SK-N-MC (cell line): Measurements from ENCODE around the gene SLC9A5.
A peak's percentile ranks its signal among the peaks of the same experiment; 100 is the strongest.

Experiments
- DNase-seq: peaks from one replicate; pipeline ENCODE4 v3.0.0-alpha.2; 2011; ENCODE audit warnings: low read depth, low spot score
- H3K27ac ChIP-seq: fragments of 200-600 bp; sonication (generic); 2 replicates; pipeline ENCODE4 v1.5.1; 2016; ENCODE audit warnings: mixed run types
- H3K36me3 ChIP-seq: fragments of 200-600 bp; sonication (generic); 2 replicates; pipeline ENCODE4 v1.6.1; 2017; ENCODE audit warnings: antibody characterized with exemption, low read length, mixed read lengths; ENCODE audit not compliant: insufficient read depth
- H3K4me3 ChIP-seq: fragments of 200-600 bp; sonication (generic); 2 replicates; pipeline ENCODE4 v1.5.1; 2016
- H3K9ac ChIP-seq: fragments of 200-600 bp; sonication (generic); 2 replicates; pipeline ENCODE4 v1.8.0; 2017; ENCODE audit warnings: mixed run types, mixed read lengths; ENCODE audit not compliant: insufficient read length
- H3K9me3 ChIP-seq: fragments of 200-600 bp; sonication (generic); 2 replicates; pipeline ENCODE4 v1.6.1; 2017; ENCODE audit warnings: low read depth, mild to moderate bottlenecking, antibody characterized with exemption, low read length, moderate library complexity, mixed read lengths
- EZH2 ChIP-seq: fragments of 200-600 bp; sonication (generic); IDR thresholded peaks from one replicate; pipeline ENCODE4 v1.6.1; 2017; ENCODE audit warnings: antibody characterized with exemption
- FOXP2 ChIP-seq: optimal IDR thresholded peaks from 2 replicates; pipeline ENCODE3; 2011; ENCODE audit warnings: mild to moderate bottlenecking, moderate library complexity; ENCODE audit not compliant: insufficient read depth; ENCODE audit errors: extremely low read length, control extremely low read depth
- POLR2AphosphoS5 ChIP-seq: IDR thresholded peaks from 2 replicates; pipeline ENCODE4 v1.6.1; 2012; ENCODE audit warnings: mild to moderate bottlenecking, low read depth, low read length, borderline replicate concordance

The SLC9A5 gene

DNA sequence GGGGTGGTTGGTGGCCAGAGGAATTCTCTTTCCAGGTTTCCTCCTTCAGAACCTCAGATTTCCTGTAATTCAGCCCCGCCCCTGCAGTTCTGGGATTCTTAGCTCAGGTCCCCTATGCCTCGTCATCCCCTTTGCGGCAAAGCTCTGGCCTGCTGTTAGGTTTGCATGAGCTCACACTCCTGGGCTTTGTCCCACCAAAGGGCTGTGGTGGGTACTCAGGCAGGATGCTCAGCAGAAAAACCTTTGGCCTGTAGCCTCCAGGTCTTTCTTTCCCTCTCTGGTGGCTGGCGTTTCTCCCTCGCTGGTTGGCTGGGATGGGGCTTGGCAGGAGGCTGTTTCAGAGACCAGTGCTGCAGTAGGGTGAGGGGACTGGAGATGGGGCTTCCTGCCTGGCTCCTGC, 21.0 kb downstream of the SLC9A5 start:
- TF ChIP-seq EZH2 (no peak), FOXP2 (no peak), POLR2AphosphoS5 (no peak)

DNA sequence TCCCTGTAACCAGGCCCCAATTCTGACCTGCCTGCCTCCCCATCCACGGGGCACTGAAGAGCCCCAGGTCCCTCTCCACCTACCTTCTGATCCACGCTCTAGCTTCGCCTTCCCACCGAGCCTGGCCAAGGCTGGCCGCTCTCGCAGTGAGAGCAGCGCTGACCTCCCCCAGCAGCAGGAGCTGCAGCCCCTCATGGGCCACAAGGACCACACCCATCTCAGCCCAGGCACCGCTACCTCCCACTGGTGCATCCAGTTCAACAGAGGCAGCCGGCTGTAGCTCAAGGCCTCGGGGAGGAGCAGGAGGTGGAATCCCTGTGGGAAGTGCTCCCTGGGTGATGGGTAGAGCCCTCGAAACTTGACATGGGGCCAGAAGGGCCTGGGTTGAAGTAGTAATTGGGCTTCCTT, 22.2 kb downstream of the SLC9A5 start:
- Histone ChIP-seq H3K9me3 (no peaks in the 10 kb centered on the region), H3K36me3 (no peaks in the 10 kb centered on the region), H3K4me3 (no peak overlapping the region), H3K9ac (no peak overlapping the region), H3K27ac (no peak overlapping the region)
- DNase-seq: no peak
- TF ChIP-seq EZH2 (no peak), POLR2AphosphoS5 (no peak), FOXP2 (no peak)

More for the DNA sequence above, 21.0 kb downstream of the SLC9A5 start:
- Histone ChIP-seq H3K9me3 (no peaks in the 10 kb centered on the region), H3K4me3 (no peak overlapping the region), H3K9ac (no peak overlapping the region), H3K36me3 (no peaks in the 10 kb centered on the region), H3K27ac (no peak overlapping the region)
- no peak for DNase-seq

DNA sequence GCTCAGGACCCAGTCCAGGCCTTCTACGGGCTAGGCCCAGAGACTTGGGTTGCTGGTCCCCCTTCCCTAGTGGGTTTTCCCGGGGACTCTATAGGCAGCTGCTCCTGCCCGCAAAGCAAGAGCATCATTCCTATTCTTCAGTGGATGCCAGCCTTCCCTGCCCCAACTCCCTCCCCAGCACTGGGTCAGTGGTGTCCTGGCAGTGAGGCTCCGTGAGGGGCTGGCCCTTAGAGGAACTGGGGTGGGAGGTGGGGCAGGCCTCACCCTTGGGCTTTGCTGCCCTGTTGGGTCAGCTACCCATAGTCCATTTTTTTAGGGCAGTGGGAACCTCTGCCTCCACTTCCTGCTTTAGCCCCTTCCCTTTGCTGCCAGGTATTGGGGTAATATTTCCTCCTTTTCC, 22.7 kb downstream of the SLC9A5 start:
- Histone ChIP-seq H3K4me3 (no peak overlapping the region), H3K36me3 (no peaks in the 10 kb centered on the region), H3K9me3 (no peaks in the 10 kb centered on the region), H3K9ac (no peak overlapping the region), H3K27ac (no peak overlapping the region)
- DNase-seq: no peak
- TF ChIP-seq POLR2AphosphoS5: no peak
- TF ChIP-seq FOXP2: no peak
- TF ChIP-seq EZH2: no peak

DNA sequence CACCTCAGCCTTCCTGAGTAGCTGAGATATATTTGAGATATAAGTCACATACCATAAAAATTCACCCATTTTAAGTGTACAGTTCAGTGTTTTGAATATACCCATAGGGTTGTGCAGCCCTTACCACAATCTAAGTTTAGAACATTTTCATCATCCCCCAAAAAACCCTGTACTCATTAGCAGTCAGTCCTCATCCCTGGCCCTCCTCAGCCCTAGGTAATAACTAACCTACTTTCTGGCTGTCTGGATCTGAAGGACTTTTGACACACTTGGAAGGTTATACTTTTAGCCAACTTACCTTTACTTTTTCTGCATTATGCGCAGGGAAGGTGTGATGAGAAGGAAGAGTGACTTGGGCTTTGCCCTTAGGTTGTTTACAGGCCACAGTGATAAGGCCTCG, 26.5 kb downstream of the SLC9A5 start:
- no peak for TF ChIP-seq FOXP2
- no peak for TF ChIP-seq POLR2AphosphoS5
- TF ChIP-seq EZH2: no peak
- Histone ChIP-seq H3K9me3 (no peaks in the 10 kb centered on the region), H3K27ac (no peak overlapping the region), H3K9ac (no peak overlapping the region), H3K4me3 (no peak overlapping the region), H3K36me3 (no peaks in the 10 kb centered on the region)
- DNase-seq: no peak

DNA sequence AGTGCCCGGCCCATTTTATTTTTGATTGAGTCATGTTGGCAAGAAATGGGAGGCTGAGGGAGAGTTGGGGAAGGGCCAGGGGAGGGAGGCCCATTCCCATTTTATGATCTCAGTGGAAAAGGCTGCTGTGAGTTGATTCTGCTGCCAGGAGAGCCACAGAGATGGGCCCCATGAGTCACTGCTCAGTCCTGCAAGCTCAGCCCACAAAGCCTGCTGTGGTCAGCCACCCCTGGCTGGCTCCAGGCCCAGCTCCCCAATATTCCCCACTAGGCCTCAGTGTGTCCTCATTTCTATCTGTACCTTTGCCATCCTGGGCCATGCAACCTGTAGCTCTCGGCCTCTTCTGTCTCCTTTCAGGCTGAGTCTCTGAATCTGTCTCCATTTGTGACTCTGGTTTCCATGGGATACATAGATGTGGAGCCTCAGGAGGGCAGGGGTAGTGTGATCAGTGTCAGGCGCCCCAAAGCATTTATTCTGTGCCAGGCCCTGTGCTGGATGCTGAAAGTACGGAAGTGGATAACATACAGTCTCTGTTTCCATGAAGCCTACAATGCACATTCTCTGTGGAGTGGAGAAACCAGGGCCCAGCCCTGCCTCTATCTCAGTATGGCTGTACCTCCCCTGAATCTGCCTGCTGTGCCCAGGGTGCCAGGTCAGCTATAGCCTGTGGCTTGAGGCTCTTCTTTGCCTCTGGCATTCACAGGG, 28.7 kb downstream of the SLC9A5 start:
- no peaks in the 10 kb centered on the region for H3K36me3 ChIP-seq
- DNase-seq: no peak
- no peaks in the 10 kb centered on the region for H3K9me3 ChIP-seq
- no peak for TF ChIP-seq EZH2
- no peak overlapping the region for H3K9ac ChIP-seq
- no peak overlapping the region for H3K4me3 ChIP-seq
- no peak overlapping the region for H3K27ac ChIP-seq

DNA sequence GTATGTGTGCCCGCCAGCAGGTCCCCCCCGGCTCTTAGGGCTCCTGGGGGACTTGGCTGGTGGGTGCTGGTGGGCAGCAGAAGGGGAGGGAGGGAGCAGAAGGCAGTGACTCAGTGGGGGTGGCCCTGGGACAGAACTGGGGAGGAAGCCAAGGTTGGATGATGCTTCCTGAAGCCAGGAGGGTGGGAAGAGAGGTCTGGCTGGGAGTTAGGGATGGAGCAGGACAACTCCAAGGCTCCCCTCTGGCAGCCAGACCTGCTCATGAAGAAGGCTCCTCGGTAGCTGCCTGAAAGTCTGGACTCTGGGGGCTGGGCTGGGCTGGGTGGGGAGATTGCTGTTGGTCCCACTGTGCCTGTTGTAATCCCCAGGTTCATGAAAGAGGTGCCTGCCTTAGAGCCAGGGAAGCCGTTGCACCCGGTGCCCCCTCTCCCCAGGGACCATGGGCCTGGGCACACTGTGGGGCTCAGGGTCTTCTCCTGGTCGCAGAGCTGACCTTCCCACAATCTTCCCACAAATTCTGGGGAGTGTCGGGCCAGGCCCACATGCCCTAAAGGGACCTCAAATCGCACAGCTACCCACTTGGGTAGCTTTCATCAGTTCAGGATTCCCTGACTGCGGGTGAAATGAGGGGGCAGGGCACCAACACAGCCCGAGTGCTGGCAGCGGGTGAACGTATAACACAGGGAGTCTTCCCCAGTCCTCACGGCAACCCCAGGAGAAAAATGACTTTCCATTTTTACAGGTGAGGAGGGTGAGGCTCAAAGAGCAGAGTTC, 29.4 kb downstream of the SLC9A5 start:
- DNase-seq: no peak
- H3K9me3 ChIP-seq: no peaks in the 10 kb centered on the region
- TF ChIP-seq EZH2 (no peak), POLR2AphosphoS5 (no peak), FOXP2 (no peak)
- peak overlapping the region; percentile 53 for H3K4me3 ChIP-seq
- no peaks in the 10 kb centered on the region for H3K36me3 ChIP-seq
- H3K9ac ChIP-seq: no peak overlapping the region
- H3K27ac ChIP-seq: no peak overlapping the region

DNA sequence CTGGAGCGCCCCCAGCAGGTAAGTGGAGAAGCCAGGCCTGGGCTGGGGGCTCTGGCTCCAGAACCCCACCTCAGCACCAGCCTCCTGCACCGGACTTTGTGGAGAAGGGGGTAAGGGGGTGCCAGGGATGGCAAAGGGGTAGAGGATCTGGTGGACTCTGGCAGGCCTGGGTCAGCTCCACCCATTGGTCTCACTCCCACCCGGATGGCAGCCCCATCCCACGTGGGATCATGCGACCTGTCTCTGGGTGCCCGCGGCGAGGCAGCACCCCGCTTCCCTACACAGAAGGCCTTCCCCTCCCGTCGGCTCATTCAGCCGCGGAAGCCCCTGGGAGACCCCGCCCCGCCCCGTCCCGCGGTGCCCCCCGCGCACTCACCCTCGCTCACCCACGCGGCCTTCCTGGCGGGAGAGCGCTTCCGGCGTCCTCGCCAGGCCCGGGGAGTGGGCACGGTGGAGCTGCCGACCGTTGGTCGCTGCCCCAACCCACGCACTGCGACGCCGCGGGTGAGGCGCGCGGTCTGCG, 30.1 kb downstream of the SLC9A5 start:
- H3K9me3 ChIP-seq: no peaks in the 10 kb centered on the region
- no peak overlapping the region for H3K9ac ChIP-seq
- H3K4me3 ChIP-seq: peak overlapping the region; percentile 53
- TF ChIP-seq POLR2AphosphoS5 (no peak), FOXP2 (no peak), EZH2 (no peak)
- no peaks in the 10 kb centered on the region for H3K36me3 ChIP-seq
- no peak overlapping the region for H3K27ac ChIP-seq
- no peak for DNase-seq

DNA sequence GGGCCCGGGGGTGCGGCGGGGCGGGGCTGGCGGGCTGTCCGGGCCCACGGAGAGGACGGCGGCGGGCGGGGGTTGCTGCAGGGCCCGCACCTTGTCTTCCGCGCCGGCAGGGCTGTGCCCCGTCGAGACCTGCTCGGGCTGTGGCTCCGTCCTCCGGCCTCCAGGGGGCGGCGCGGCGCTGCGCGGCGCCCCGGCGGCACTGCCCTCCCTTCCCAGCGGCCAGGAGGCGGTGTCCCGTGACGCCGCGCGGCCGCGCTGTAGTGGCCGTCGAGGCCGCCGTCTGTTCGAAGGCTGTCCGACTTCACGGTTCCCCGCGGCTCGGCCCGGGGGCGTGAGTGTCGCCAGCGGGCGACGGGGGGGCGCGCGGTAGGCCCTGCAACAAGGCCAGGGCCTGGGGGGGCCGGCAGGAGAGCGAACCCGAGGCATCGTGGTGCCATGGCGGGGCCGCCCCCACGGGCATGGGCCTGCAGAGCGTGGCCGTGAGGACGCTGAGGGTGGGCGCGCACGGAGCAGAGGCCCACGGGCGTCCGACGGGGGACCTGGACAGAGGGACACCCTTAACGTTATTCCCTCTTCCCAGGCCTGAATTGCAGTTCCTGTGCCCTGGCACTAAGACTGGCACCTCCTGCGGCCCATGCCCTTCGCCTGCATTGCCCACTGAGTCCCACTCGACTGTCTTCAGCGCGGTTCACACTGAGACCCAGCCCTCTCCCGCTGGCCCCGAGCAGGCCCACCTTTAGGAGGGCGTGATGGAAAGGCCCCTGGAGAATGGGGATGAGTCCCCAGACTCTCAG, 30.7 kb downstream of the SLC9A5 start, which contains the start of gene PLEKHG4:
TSS of gene PLEKHG4 (plus strand) at position 237 of the 794 bp plus-strand sequence. CDS start at position 750, 513 bp downstream.
- Histone ChIP-seq H3K36me3 (no peaks in the 10 kb centered on the region), H3K4me3 (peak within 1 kb of the TSS; percentile 53), H3K9me3 (no peaks in the 10 kb centered on the region), H3K27ac (no peak within 1 kb of the TSS), H3K9ac (no peak within 1 kb of the TSS)
- no peak for DNase-seq
- TF ChIP-seq POLR2AphosphoS5 (no peak), EZH2 (no peak), FOXP2 (no peak)
